Measurements from ENCODE around the gene HBM.
A peak's percentile ranks its signal among the peaks of the same experiment; 100 is the strongest.

HBM gene

GRCh38 chr16:187330-187729 lies 21.6 kb downstream of the HBM start:
- no peak for TF ChIP-seq CTCF (conservative IDR thresholded peaks at IDR 0.05; ENCODE audit: low read depth, low read length)
- DNase-seq (ENCODE audit: low read depth), result no peak

GRCh38 chr16:188674-189073 lies 22.9 kb downstream of the HBM start:
- TF ChIP-seq CTCF (conservative IDR thresholded peaks at IDR 0.05; ENCODE audit: low read depth, low read length), result peak; percentile 9
- no peak for DNase-seq (ENCODE audit: low read depth)
- H3K4me3 ChIP-seq (ENCODE audit: low read length), result no peak overlapping the region

More at GRCh38 chr16:187330-187729, 21.6 kb downstream of the HBM start:
- H3K4me3 ChIP-seq (ENCODE audit: low read length), result no peak overlapping the region

DNA sequence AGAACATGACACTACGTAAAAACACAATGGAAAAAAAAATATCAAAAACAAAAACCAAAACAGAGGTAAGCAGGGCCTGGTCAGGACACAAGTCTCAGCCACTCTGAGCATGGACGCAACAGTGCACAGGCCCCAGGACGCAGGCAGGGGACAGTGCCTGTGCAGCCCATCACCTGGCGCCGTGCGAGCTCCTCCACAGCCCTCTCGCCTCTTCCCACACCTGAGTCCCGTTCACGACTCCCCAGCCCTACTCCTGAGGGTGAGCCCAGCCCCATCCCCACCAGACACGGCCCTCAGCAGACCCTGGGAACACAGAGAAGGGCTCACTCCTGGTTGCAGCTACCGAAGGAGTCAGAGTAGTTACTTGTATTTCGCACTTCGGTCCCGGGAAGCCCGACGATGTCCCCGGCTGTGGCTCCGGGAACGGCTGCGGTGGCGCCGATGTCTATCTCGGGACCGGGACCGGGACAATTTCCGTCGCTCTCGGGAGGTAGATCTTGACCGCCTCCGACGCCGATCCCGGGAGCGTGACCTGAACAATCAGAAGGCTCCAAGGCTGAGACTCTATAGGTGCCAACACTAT lies 23.9 kb downstream of the HBM start:
- no peak for DNase-seq (ENCODE audit: low read depth)
- no peak for TF ChIP-seq CTCF (conservative IDR thresholded peaks at IDR 0.05; ENCODE audit: low read depth, low read length)
- H3K4me3 ChIP-seq (ENCODE audit: low read length), result no peak overlapping the region

DNA sequence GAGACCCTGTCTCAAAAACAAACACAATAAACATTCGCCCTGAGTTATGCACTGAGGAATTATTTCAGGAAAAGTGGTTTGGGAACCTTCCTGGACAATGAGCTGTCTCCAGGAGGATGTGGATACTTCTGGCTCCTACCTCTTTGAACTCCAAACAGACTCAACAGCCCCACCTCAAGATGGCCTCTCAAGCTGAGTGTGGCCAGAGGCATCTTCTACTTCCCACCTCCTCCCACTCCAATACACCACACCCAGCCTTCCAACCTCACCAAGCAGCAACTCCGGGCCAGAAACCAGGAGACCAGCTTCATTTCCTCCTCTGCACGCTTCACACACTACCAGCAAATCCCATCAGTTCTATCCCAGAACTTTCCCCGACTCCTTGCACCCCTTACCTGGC lies 26.1 kb downstream of the HBM start:
- no peak for TF ChIP-seq CTCF (conservative IDR thresholded peaks at IDR 0.05; ENCODE audit: low read depth, low read length)
- no peak for DNase-seq (ENCODE audit: low read depth)
- no peak overlapping the region for H3K4me3 ChIP-seq (ENCODE audit: low read length)

- no peak overlapping the region for H3K4me3 ChIP-seq (ENCODE audit: low read length)
These were observed 26.9 kb downstream of the HBM start for GRCh38 chr16:192686-193085.

GRCh38 chr16:193441-193840 lies 27.7 kb downstream of the HBM start:
- H3K4me3 ChIP-seq (ENCODE audit: low read length), result no peak overlapping the region
- no peak for TF ChIP-seq CTCF (conservative IDR thresholded peaks at IDR 0.05; ENCODE audit: low read depth, low read length)
- no peak for DNase-seq (ENCODE audit: low read depth)

More at GRCh38 chr16:192686-193085, 26.9 kb downstream of the HBM start:
- TF ChIP-seq CTCF (conservative IDR thresholded peaks at IDR 0.05; ENCODE audit: low read depth, low read length), result no peak
- DNase-seq (ENCODE audit: low read depth), result no peak

GRCh38 chr16:194516-194915 lies 28.7 kb downstream of the HBM start:
- no peak for DNase-seq (ENCODE audit: low read depth)
- TF ChIP-seq CTCF (conservative IDR thresholded peaks at IDR 0.05; ENCODE audit: low read depth, low read length), result no peak
- H3K4me3 ChIP-seq (ENCODE audit: low read length), result no peak overlapping the region

Measured in retinal pigment epithelial cell (primary cell).